ENCODE data around the gene NSUN7.

DNA sequence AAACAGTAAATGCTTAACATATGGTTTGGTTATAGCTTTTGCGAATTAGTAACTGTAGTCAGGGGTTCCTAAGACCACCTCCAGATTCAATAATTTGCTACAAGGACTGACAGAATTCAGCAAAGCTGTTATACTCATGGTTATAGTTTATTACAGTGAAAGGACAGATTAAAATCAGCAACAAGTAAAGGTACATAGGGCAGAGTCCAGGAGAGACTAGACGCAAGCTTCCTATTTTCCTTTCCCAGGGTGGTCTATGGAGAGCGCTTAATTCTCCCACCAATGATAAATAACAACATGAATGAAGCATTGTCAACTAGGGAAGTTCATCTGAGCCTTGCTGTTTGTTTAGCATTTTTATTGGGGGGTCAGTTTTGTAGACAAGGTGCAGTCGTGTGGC lies 5.9 kb downstream of the NSUN7 start:
- TF ChIP-seq CTCF (IDR thresholded peaks at IDR 0.05), result no peak
- no peak for TF ChIP-seq EP300 (IDR thresholded peaks at IDR 0.05)
- TF ChIP-seq POLR2A (IDR thresholded peaks at IDR 0.05), result no peak
